H1 (cell line): ENCODE measurements around the gene GALNT18. TPM values are rescaled to one million over a fixed set of nuclear protein-coding genes. Genes with fewer than 3 reads are reported as not detected.

Experiments used
- CTCF ChIA-PET: fragments of 300-600 bp; sonication (Branson Sonifier 250); formaldehyde crosslinking; loops from one replicate; lab custom pipeline; 2021; ENCODE audit not compliant: partially characterized antibody; lab: Charles Lee
- POLR2A ChIA-PET: fragments of 300-600 bp; sonication (Branson Sonifier 250); formaldehyde crosslinking; loops from one replicate; lab custom pipeline; 2021; ENCODE audit warnings: inconsistent platforms; ENCODE audit not compliant: partially characterized antibody; lab: Charles Lee
- DNase-seq, 2 experiments: peaks; one replicate each; pipeline versions ENCODE4 v3.0.0 to v3.0.0-alpha.2; 2010 to 2022; ENCODE audit warnings: low spot score in 2 of 2, low read depth in 1 of 2, mixed read lengths in 1 of 2
- FAIRE-seq: peaks from 2 replicates; lab custom pipeline; 2011; peaks lifted over from hg19 to GRCh38; lab: Jason Lieb, UNC
- H2AFZ ChIP-seq: 2 replicates; pipeline ENCODE4 v1.8.1; 2012; ENCODE audit warnings: low read length, inconsistent platforms
- H2AK5ac ChIP-seq: 2 replicates; pipeline ENCODE4 v1.6.1; 2013; ENCODE audit warnings: low read depth, low read length
- H2BK120ac ChIP-seq: replicated peaks from 2 replicates; pipeline ENCODE3; 2013; ENCODE audit warnings: low read depth, low read length, inconsistent platforms
- H2BK12ac ChIP-seq: 2 replicates; pipeline ENCODE4 v1.6.1; 2013; ENCODE audit warnings: low read depth, low read length
- H2BK15ac ChIP-seq: 2 replicates; pipeline ENCODE4 v1.6.1; 2013; ENCODE audit warnings: low read length
- H2BK20ac ChIP-seq: 2 replicates; pipeline ENCODE4 v1.6.1; 2013; ENCODE audit warnings: low read length
- H2BK5ac ChIP-seq: 2 replicates; pipeline ENCODE4 v1.6.1; 2013; ENCODE audit warnings: low read depth, low read length
- H3K14ac ChIP-seq: 2 replicates; pipeline ENCODE4 v1.6.1; 2013; ENCODE audit warnings: inconsistent platforms; ENCODE audit not compliant: insufficient read length
- H3K18ac ChIP-seq: 2 replicates; pipeline ENCODE4 v1.6.1; 2013; ENCODE audit warnings: low read length; ENCODE audit errors: extremely low read depth
- H3K23ac ChIP-seq: 2 replicates; pipeline ENCODE4 v1.6.1; 2013; ENCODE audit warnings: inconsistent platforms; ENCODE audit not compliant: insufficient read length
- H3K23me2 ChIP-seq: 2 replicates; pipeline ENCODE4 v1.6.1; 2013; ENCODE audit warnings: low read depth, low read length
- H3K27ac ChIP-seq: 2 replicates; pipeline ENCODE4 v1.6.1; 2011; ENCODE audit warnings: low read depth, low read length, inconsistent platforms
- H3K27me3 ChIP-seq, 4 experiments: replicated peaks in 1 of 4; 1 replicate in 1 of 4; 2 replicates in 3 of 4; pipeline versions ENCODE4 v1.6.1 to v1.8.1; 2011 to 2013; ENCODE audit warnings: low read length in 3 of 4, mild to moderate bottlenecking in 3 of 4, inconsistent platforms in 2 of 4, mixed read lengths in 2 of 4, moderate library complexity in 1 of 4; ENCODE audit not compliant: control insufficient read depth in 3 of 4, insufficient read depth in 3 of 4; ENCODE audit errors: extremely low read depth in 1 of 4
- H3K36me3 ChIP-seq, 4 experiments: 2 replicates each; pipeline versions ENCODE4 v1.6.1 to v1.8.1; 2011 to 2013; ENCODE audit warnings: mild to moderate bottlenecking in 4 of 4, low read length in 3 of 4, moderate library complexity in 2 of 4, control low read depth in 1 of 4, inconsistent platforms in 1 of 4; ENCODE audit not compliant: insufficient read depth in 4 of 4, control insufficient read depth in 2 of 4
- H3K4ac ChIP-seq: replicated peaks from 2 replicates; pipeline ENCODE3; 2013; ENCODE audit warnings: low read length, low read depth, mixed read lengths, inconsistent platforms; ENCODE audit not compliant: insufficient read length
- H3K4me1 ChIP-seq, 4 experiments: replicated peaks in 1 of 4; 1 replicate in 1 of 4; 2 replicates in 3 of 4; pipeline versions ENCODE4 v1.6.1 to v1.8.1; 2011 to 2013; ENCODE audit warnings: low read length in 3 of 4, inconsistent platforms in 2 of 4, mixed read lengths in 1 of 4; ENCODE audit not compliant: insufficient read depth in 4 of 4, control insufficient read depth in 3 of 4
- H3K4me2 ChIP-seq, 2 experiments: 2 replicates each; pipeline versions ENCODE4 v1.6.1 to v1.8.1; 2011 to 2013; ENCODE audit warnings: low read depth in 2 of 2, low read length in 2 of 2, control low read depth in 1 of 2, inconsistent platforms in 1 of 2, mild to moderate bottlenecking in 1 of 2; ENCODE audit not compliant: insufficient read depth in 1 of 2
- H3K4me3 ChIP-seq, 4 experiments: fragments of 200-600, 300-600 bp in 1 of 4; sonication (generic), shearing (Covaris generic), sonication (Bioruptor Twin) in 1 of 4; 2 replicates each; pipeline versions ENCODE4 v1.5.1 to v1.8.1; 2011 to 2016; ENCODE audit warnings: low read length in 4 of 4, low read depth in 3 of 4, control low read depth in 2 of 4, inconsistent platforms in 2 of 4, mild to moderate bottlenecking in 2 of 4, mixed read lengths in 1 of 4, moderate library complexity in 1 of 4; ENCODE audit not compliant: insufficient read depth in 2 of 4; ENCODE audit errors: extremely low read depth in 1 of 4
- H3K56ac ChIP-seq: replicated peaks from 2 replicates; pipeline ENCODE3; 2013; ENCODE audit warnings: low read depth, mild to moderate bottlenecking, mixed read lengths, low read length, inconsistent platforms; ENCODE audit not compliant: insufficient read length
- H3K79me1 ChIP-seq: 2 replicates; pipeline ENCODE4 v1.6.1; 2013; ENCODE audit warnings: low read depth, low read length, control low read depth
- H3K79me2 ChIP-seq, 2 experiments: 2 replicates each; pipeline versions ENCODE4 v1.6.1 to v1.8.1; 2012 to 2013; ENCODE audit warnings: low read length in 2 of 2, mild to moderate bottlenecking in 2 of 2, inconsistent platforms in 1 of 2; ENCODE audit not compliant: insufficient read depth in 2 of 2, control insufficient read depth in 1 of 2
- H3K9ac ChIP-seq, 4 experiments: replicated peaks in 1 of 4; 1 replicate in 1 of 4; 2 replicates in 3 of 4; pipeline versions ENCODE4 v1.6.1 to v1.8.1; 2011 to 2013; ENCODE audit warnings: low read depth in 3 of 4, low read length in 3 of 4, control low read depth in 2 of 4, mild to moderate bottlenecking in 2 of 4, moderate library complexity in 2 of 4, inconsistent platforms in 1 of 4; ENCODE audit errors: extremely low read depth in 1 of 4
- H3K9me3 ChIP-seq, 2 experiments: 2 replicates each; pipeline versions ENCODE4 v1.6.1 to v1.8.1; 2012 to 2013; ENCODE audit warnings: mild to moderate bottlenecking in 2 of 2, moderate library complexity in 2 of 2, control low read depth in 1 of 2, inconsistent platforms in 1 of 2, low read depth in 1 of 2, low read length in 1 of 2, mixed read lengths in 1 of 2; ENCODE audit not compliant: insufficient read depth in 2 of 2
- H4K20me1 ChIP-seq, 2 experiments: replicated peaks in 1 of 2; 2 replicates each; pipeline versions ENCODE3 to v1.8.1; 2011 to 2013; ENCODE audit warnings: inconsistent platforms in 2 of 2, low read length in 2 of 2, mild to moderate bottlenecking in 1 of 2; ENCODE audit not compliant: insufficient read depth in 2 of 2, control insufficient read depth in 1 of 2
- H4K5ac ChIP-seq: 2 replicates; pipeline ENCODE4 v1.6.1; 2013; ENCODE audit warnings: low read length, low read depth, mixed read lengths, inconsistent platforms; ENCODE audit not compliant: insufficient read length
- H4K8ac ChIP-seq: 2 replicates; pipeline ENCODE4 v1.8.0; 2013; ENCODE audit warnings: mild to moderate bottlenecking, moderate library complexity, low read length, inconsistent platforms; ENCODE audit not compliant: insufficient read depth; ENCODE audit errors: extremely low read depth
- H4K91ac ChIP-seq: replicated peaks from 2 replicates; pipeline ENCODE3; 2013; ENCODE audit warnings: low read length, mixed read lengths, inconsistent platforms; ENCODE audit not compliant: insufficient read length
- BCL11A ChIP-seq, 2 experiments: IDR thresholded peaks; one replicate each; pipeline ENCODE4 v1.6.1; 2011; ENCODE audit warnings: low read depth in 2 of 2, low read length in 2 of 2, mild to moderate bottlenecking in 2 of 2
- CEBPB ChIP-seq: IDR thresholded peaks from 2 replicates; pipeline ENCODE4 v1.6.1; 2012; ENCODE audit warnings: low read depth, low read length
- GABPA ChIP-seq: IDR thresholded peaks from 2 replicates; pipeline ENCODE4 v1.6.1; 2011; ENCODE audit warnings: mild to moderate bottlenecking, low read length, moderate library complexity, borderline replicate concordance; ENCODE audit not compliant: insufficient read depth
- HDAC2 ChIP-seq, 2 experiments: fragments of 300-600 bp in 1 of 2; sonication (generic) in 1 of 2; IDR thresholded peaks; 2 replicates each; pipeline ENCODE4 v1.6.1; 2011 to 2012; ENCODE audit warnings: low read depth in 2 of 2, low read length in 2 of 2, mild to moderate bottlenecking in 2 of 2, moderate library complexity in 2 of 2, borderline replicate concordance in 1 of 2, inconsistent platforms in 1 of 2
- NANOG ChIP-seq: IDR thresholded peaks from 2 replicates; pipeline ENCODE4 v1.6.1; 2011; ENCODE audit warnings: low read length, low read depth, mild to moderate bottlenecking, inconsistent platforms; ENCODE audit not compliant: insufficient read depth, poor library complexity, severe bottlenecking
- SIRT6 ChIP-seq: IDR thresholded peaks from one replicate; pipeline ENCODE4 v1.7.1; 2012; ENCODE audit warnings: low read length, inconsistent platforms
- SIX5 ChIP-seq: IDR thresholded peaks from 2 replicates; pipeline ENCODE4 v1.6.1; 2011; ENCODE audit warnings: mild to moderate bottlenecking, low read depth, low read length
- TAF1 ChIP-seq: IDR thresholded peaks from 2 replicates; pipeline ENCODE4 v1.6.1; 2011; ENCODE audit warnings: mild to moderate bottlenecking, low read depth, low read length
- TAF7 ChIP-seq: optimal IDR thresholded peaks from 2 replicates; pipeline ENCODE3; 2011; ENCODE audit warnings: low read depth, mild to moderate bottlenecking, inconsistent platforms, low read length, moderate library complexity, borderline replicate concordance
- TEAD4 ChIP-seq: IDR thresholded peaks from 2 replicates; pipeline ENCODE4 v1.6.1; 2012; ENCODE audit warnings: low read depth, low read length, inconsistent platforms, mixed read lengths
- WGBS, 2 experiments: shearing (Covaris generic) in 1 of 2; methylation state at CpG; one replicate each; pipeline versions ENCODE4 v1.1.6 to v1.1.7; 2013 to 2015; ENCODE audit warnings: low lambda C conversion rate in 2 of 2, mixed read lengths in 2 of 2, inconsistent platforms in 1 of 2, low coverage in 1 of 2, missing lambda C conversion rate in 1 of 2; ENCODE audit not compliant: insufficient replicate concordance in 2 of 2, insufficient coverage in 1 of 2, insufficient read length in 1 of 2; ENCODE audit errors: extremely low coverage in 1 of 2, missing lambda C conversion rate in 1 of 2; 5-methylcytosine and 5-hydroxymethylcytosine counted together
- polyA plus RNA-seq, 7 experiments: library from polyadenylated mRNA; depleted of rRNA in 3 of 7; stranded (reverse) in 5 of 7; unstranded in 2 of 7; fragments of >200 nt in 5 of 7; fragments of 200-250 nt in 2 of 7; gene quantifications; 1 replicate in 5 of 7; 2 replicates in 1 of 7; 4 replicates in 1 of 7; pipeline versions ENCODE4 v1.2.1 to v1.2.3, GENCODE V29; 2011 to 2013; ENCODE audit warnings: missing spikeins in 2 of 7, mixed read lengths in 2 of 7
- total RNA-seq: library from RNA; stranded (reverse); fragmentation: NEBNext Ultra II Directional; extraction: Animal tissue kit (Norgen Biotek cat#: 25700); gene quantifications from 2 replicates; pipeline ENCODE4 v1.2.1, GENCODE V29; 2021

GALNT18 gene
- total and polyA plus RNA-seq, 2 of the 8 experiments (the other 6 are each of a cell fraction or from before 2014, with no cell fraction given): 6.0 to 9.4 TPM

DNA sequence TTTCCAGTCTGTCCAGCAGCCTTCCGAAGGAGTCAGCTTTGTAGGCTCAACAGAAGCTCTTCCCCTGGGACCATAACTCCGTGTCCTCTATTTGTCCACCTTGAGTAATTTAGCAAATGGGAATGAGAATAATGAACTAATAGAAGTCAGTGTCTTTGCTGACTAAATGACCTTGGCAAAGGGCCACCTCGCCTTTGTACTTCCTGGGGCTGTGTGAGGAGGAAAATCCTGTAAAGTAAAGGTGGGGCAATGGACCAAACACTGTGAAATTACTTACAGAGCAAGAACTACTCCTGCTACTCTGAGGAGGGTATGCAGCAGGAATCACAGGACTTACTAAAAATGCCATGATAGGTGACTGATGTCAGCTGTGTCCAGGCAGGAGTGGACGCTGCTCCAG, 232.6 kb downstream of the GALNT18 start:
- no peak overlapping the region for H2BK20ac ChIP-seq
- H2BK120ac ChIP-seq: no peak overlapping the region
- no peak overlapping the region for H2AK5ac ChIP-seq
- H4K5ac ChIP-seq: no peak overlapping the region
- no peak for TF ChIP-seq SIRT6
- TF ChIP-seq TAF1: no peak
- no peak for TF ChIP-seq NANOG
- TF ChIP-seq SIX5: no peak
- TF ChIP-seq TEAD4: no peak
- no peak for TF ChIP-seq BCL11A (IDR thresholded peaks at IDR 0.05; ENCODE audit: low read depth in 2 of 2, low read length in 2 of 2)
- no peak for TF ChIP-seq GABPA
- TF ChIP-seq TAF7: no peak
- no peak for TF ChIP-seq HDAC2 (IDR thresholded peaks at IDR 0.05; ENCODE audit: borderline replicate concordance in 1 of 2, low read depth in 2 of 2, low read length in 2 of 2)
- no peak for TF ChIP-seq CEBPB
- TF ChIP-seq, all 59 proteins: peak for 0
- Histone ChIP-seq H4K20me1 (peaks cover 0 to 2% of the 10 kb centered on the region in 2 experiments), H3K18ac (no peak overlapping the region), H2BK12ac (no peak overlapping the region), H3K4me1 (peaks cover 0 to 5% (median 3%) of the 10 kb centered on the region in 4 experiments; a peak in 4 of 7 replicates), H3K4me2 (no peak overlapping the region), H4K91ac (no peak overlapping the region), H3K56ac (no peak overlapping the region), H2BK5ac (no peak overlapping the region), H2AFZ (no peak overlapping the region), H3K9me3 (no peaks in the 10 kb centered on the region), H3K36me3 (no peaks in the 10 kb centered on the region), H3K14ac (no peak overlapping the region), H3K23ac (no peak overlapping the region), H3K79me2 (no peaks in the 10 kb centered on the region), H2BK15ac (no peak overlapping the region), H3K4me3 (no peak overlapping the region), H3K9ac (no peak overlapping the region), H3K79me1 (no peaks in the 10 kb centered on the region), H3K27ac (no peak overlapping the region), H3K27me3 (0 out of 7 replicates have a peak, but pooled peaks cover 0 to 2% (median 0%) of the 10 kb centered on the region in 4 experiments), H4K8ac (no peak overlapping the region), H3K23me2 (no peaks in the 10 kb centered on the region), H3K4ac (no peak overlapping the region)
- CTCF ChIA-PET: interaction anchor here (0.7 to 3.2 kb wide), 4 partner anchors 10 to 46 kb away, joined by 3 to 22 read pairs (median 5); no protein-coding TSS in a partner anchor
- POLR2A ChIA-PET: no interaction called here
- no peak for FAIRE-seq
- no peak for DNase-seq
- WGBS, 2 experiments: 91% methylated on average over 4 of the region's 4 CpGs; no CpG with 5 or more reads in 1 of the 2 experiments
